Pons (tissue), 1 donor: ENCODE measurements around the gene TMEM247.

Experiments used
- DNase-seq: peaks from one replicate; pipeline ENCODE4 v3.0.0-alpha.2; 2016; ENCODE audit warnings: low spot score

Gene TMEM247

DNA sequence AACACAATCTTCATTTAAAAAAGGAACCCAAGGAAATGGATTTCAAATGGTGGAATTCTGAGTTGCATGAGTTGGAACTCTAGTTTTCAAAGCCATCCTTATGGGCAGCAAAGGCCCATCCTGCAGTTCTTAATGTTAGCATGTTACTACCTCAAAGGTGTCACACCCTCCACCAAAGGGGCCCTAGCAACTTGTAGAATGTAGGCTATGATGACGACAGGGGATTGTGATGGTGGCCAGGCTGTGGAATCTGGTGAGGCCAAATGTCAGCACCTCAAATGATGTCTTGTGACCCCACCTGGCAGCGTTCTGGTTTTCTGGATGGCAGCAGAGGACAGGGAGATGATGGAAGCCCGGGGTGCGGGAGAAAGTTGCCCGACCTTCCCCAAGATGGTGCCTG lies at the start of gene TMEM247:
TMEM247 (plus strand) TSS at position 301 of the 400 bp plus-strand sequence.
- DNase-seq, result no peak

DNA sequence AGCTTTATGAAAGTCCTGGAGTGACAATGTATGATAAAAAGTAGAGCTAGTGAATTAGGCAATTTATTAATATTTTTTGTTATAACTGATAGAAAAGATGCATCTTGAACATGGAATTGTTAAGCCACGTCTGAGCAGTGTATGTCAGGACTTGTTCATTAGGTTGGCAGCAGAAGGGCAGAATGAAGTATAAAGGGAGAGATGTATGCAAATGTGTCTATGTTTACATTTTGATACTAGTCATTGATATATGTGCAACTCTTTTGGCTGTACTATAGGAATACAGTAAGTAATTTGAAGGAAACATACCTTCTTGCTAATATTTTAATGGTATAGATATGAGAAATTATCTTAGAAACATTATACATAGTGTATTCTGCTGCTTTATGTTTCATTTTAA lies 49.0 kb upstream of the TMEM247 start:
- DNase-seq, result no peak

- no peak for DNase-seq
Observed at GRCh38 chr2:46430992-46431391, 48.4 kb upstream of the TMEM247 start.

- DNase-seq, result no peak
Observed at GRCh38 chr2:46431481-46432235, 47.7 kb upstream of the TMEM247 start.

DNA sequence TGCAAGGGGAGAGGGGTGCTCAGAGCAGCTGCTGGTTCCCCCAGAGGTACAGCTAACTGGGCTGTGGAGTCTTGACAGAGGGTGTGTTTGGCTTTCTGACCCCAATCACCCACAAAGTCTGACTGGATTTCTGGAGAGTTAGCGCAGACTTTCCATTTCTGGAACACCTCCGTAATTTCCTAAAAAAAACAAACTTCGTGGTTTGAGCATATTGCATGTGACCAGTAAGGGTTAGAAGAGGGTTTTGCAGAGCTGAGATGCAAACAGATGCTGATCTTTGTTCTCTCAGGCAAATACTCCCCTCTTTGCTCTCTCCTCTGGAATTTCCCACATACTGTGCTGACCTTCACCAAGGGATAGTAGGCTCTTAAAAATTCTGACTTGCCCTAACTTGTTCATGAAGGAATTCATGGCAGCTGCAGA lies 44.5 kb upstream of the TMEM247 start:
- DNase-seq, result no peak

GRCh38 chr2:46435353-46435752 lies 44.0 kb upstream of the TMEM247 start:
- no peak for DNase-seq

DNA sequence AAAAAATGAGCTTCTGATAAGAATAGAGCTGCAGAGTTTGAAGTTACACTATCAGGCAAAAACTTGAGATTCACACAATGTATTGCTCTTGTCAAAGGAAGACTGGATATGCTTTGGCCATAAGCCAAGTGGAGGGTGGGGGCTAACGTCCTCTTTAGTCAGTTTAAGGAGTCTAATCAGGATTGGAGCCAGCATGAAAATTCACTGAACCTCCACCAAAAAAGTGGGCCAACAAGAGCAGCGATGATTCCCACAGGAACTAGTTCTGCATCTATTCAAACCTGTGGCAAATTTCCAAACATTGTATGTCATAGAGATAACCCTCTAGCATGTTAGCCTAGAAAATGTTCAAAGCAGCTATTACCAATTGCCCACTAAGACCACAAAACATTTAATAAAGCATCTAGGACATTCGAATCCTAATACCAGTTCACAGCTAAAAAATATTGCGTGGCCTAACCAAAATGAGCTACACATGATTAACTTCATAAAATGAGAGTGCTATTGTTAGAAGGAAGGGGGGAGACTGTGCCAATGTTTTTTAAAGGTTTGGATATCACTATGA lies 43.5 kb upstream of the TMEM247 start:
- DNase-seq, result no peak

DNA sequence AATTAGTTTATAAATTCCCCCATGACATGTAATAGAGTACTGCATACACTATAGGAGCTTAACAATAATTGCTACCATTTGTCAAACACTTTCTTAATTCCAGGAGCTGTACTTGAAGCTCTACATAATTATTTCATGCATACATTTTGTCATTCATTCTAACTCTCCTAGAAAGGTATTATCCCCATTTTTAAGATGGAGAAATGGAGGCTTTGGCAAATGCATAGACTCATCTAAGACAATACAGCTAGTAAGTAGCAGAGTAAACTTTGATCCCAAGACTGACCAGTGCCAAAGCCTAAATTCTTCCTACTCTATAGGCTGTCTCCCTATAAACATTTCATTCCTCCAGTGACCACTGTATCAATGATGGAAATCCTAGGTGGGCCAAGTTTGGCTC lies 42.6 kb upstream of the TMEM247 start:
- no peak for DNase-seq

- DNase-seq, result no peak
Observed at GRCh38 chr2:46438102-46438501, 41.3 kb upstream of the TMEM247 start.

- DNase-seq, result no peak
Observed at GRCh38 chr2:46438794-46439193, 40.6 kb upstream of the TMEM247 start.

DNA sequence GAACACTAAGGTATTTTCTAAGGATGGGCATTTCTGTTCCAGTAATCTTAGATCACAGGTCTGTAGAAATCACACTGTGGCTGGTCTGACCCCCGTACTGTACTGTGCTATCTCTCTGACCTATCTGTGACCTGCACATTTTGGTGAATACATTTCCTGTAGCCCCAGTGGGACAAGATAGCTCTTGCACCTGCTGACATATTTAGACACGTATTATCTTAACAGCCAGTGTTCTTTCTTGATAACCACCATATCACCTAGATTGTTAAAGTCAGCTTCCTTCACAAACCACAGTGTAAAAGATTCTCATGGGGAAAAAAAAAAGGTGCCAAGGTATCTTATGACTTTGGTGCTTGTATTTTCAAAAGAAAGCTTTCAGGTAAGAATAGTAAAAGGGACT lies 39.8 kb upstream of the TMEM247 start:
- DNase-seq, result no peak

GRCh38 chr2:46441838-46442712 lies 37.3 kb upstream of the TMEM247 start:
- DNase-seq, result no peak

GRCh38 chr2:46444732-46445131 lies 34.6 kb upstream of the TMEM247 start:
- no peak for DNase-seq

DNA sequence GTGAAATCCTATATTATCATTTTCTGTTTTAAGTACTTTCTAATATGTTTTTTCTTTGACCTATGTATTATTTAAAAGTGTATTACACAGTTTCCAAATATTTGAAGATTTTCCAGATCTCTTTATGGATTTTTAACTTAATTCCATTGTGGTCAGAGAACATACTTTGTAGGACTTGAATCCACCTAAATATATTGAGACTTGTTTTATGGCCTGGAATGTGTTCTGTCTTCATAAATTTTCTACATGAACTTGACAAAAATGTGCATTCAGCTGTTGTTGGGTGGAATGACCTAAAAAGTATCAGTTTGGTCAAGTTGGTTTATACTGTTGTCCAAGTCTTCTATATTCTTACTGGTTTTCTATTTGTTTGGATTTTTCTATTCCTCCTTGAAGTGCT lies 33.8 kb upstream of the TMEM247 start:
- no peak for DNase-seq

DNA sequence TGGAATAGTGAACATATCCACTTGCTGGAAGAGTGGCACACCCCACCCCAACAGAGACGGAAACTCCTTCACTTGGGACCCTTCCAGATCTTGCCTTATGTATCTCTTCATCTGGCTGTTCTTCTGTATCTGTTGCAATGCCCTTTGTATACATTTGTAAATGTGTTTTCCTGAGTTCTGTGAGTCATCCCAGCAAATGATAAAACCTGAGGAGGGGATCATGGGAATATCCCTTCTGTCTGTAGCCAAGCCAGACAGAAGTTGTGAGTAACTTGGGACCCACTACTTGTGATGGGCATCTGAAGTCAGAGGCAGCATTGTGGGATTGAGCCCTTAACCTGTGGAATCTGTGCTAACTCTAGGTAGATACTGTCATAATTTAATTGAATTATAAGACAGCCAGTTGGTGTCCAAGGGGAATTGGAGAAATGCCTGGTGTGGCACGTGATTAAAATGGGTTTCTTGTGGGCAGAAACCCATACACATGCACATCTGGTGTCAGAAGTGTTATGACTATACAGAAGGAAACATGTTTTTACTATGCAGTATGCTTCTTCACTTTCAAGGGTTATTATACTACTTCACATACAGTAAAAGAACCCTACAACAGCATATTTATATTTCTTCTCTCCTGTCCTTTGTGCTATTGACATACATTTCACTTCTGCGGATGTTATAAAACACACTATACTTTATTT lies 32.3 kb upstream of the TMEM247 start:
- DNase-seq, result no peak

- DNase-seq, result no peak
Observed at GRCh38 chr2:46447649-46448048, 31.7 kb upstream of the TMEM247 start.

GRCh38 chr2:46448111-46448510 lies 31.3 kb upstream of the TMEM247 start:
- DNase-seq, result no peak

DNA sequence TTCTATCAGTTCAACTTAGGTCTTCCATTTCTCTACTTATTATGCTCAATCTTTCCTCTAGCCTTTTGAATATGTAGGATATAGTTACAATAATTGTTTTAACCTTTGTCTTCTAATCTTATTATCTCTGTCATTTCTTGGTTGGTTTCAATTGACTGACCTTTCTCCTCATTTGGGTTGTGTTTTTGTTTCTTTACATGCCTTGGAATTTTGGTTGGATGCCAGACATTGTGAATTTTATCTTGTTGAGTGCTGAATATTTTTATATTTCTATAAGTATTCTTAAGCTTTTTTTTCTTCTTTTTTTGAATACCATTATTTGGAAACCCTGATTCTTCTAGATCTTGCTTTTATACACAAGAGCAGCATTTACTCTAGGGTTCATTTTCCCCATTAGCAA lies 30.7 kb upstream of the TMEM247 start:
- no peak for DNase-seq

DNA sequence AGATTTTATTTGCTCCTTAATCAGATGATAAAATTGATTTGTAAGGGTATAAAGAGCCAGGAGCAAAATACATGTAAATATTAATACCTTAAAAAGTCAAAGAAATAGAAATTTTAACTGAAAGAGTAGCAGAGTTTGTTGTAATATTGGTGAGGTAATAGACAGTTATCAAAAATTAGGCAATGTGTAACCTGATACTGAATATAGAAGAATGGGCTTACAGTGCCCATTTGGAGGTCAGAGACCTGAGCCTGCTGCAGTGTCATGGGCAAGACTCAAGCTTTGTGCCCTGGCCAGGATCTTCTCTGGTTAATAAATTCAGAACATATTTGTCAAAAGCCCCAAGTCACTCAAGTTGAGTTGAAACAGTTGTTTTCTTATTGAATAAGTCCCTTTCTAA lies 29.7 kb upstream of the TMEM247 start:
- no peak for DNase-seq

- no peak for DNase-seq
Observed at GRCh38 chr2:46451131-46451711, 28.1 kb upstream of the TMEM247 start.

- DNase-seq, result no peak
Observed at GRCh38 chr2:46456789-46457188, 22.6 kb upstream of the TMEM247 start.
